NB4 (cell line): ENCODE measurements around the gene TSPYL4.

ENCODE experiments used
- CTCF ChIP-seq: IDR thresholded peaks from one replicate; pipeline ENCODE4 v1.5.1; 2012; ENCODE audit warnings: low read depth, low read length
- MAX ChIP-seq: IDR thresholded peaks from 2 replicates; pipeline ENCODE4 v1.6.1; 2011; ENCODE audit warnings: low read depth, low read length
- POLR2A ChIP-seq: IDR thresholded peaks from 2 replicates; pipeline ENCODE4 v1.6.1; 2011; ENCODE audit warnings: mild to moderate bottlenecking; ENCODE audit not compliant: insufficient read length; ENCODE audit errors: extremely low read depth

- TF ChIP-seq CTCF = no peak
- TF ChIP-seq POLR2A = no peak
- no peak for TF ChIP-seq MAX
Measured at GRCh38 chr6:116254297-116255056, 602 bp upstream of the TSPYL4 start.
